B cell (primary cell): ENCODE data around the gene CNGA3. TPM values are rescaled to one million over a fixed set of nuclear protein-coding genes. Genes with fewer than 3 reads are reported as not detected.

Experiments
- ATAC-seq: fragments of 200-7000 bp; cut with Tn5 transposase; one replicate; pipeline ENCODE4 v1.10.0; 2021; ENCODE audit warnings: low read depth, mild to moderate bottlenecking, moderate number of reproducible peaks, moderate library complexity
- CTCF ChIA-PET: fragments of 350-600 bp; sonication (Branson Sonifier 250); formaldehyde crosslinking; loops from one replicate; lab custom pipeline; 2021; ENCODE audit warnings: antibody characterized with exemption, inconsistent platforms; lab: Charles Lee
- POLR2A ChIA-PET: fragments of 350-600 bp; sonication (Branson Sonifier 250); formaldehyde crosslinking; loops from one replicate; lab custom pipeline; 2021; ENCODE audit warnings: antibody characterized with exemption; lab: Charles Lee
- DNase-seq: peaks from one replicate; pipeline ENCODE4 v3.0.0; 2013
- H2AFZ ChIP-seq: 2 replicates; pipeline ENCODE4 v1.6.1; 2012; ENCODE audit warnings: mild to moderate bottlenecking, low read depth, low read length; ENCODE audit not compliant: insufficient read depth, poor library complexity, severe bottlenecking
- H3K27ac ChIP-seq, 2 donors: 1 replicate in 1 of 2; 2 replicates in 1 of 2; pipeline ENCODE4 v1.5.1; 2012 to 2013; ENCODE audit warnings: low read length in 2 of 2, mild to moderate bottlenecking in 2 of 2, moderate library complexity in 1 of 2
- H3K27me3 ChIP-seq, 4 experiments: fragments of 200-600 bp in 1 of 4; sonication (generic) in 1 of 4; replicated peaks in 1 of 4; 1 replicate in 2 of 4; 2 replicates in 2 of 4; pipeline versions ENCODE4 v1.6.1 to v1.7.0; 2013 to 2016; ENCODE audit warnings: low read length in 3 of 4, mild to moderate bottlenecking in 2 of 4, mixed read lengths in 1 of 4, moderate library complexity in 1 of 4; ENCODE audit not compliant: insufficient read depth in 4 of 4, control insufficient read depth in 3 of 4; ENCODE audit errors: control extremely low read depth in 1 of 4
- H3K36me3 ChIP-seq, 2 experiments: replicated peaks in 1 of 2; 1 replicate in 1 of 2; 2 replicates in 1 of 2; pipeline versions ENCODE4 v1.6.1 to v1.7.1; 2013; ENCODE audit warnings: low read length in 1 of 2; ENCODE audit not compliant: insufficient read depth in 2 of 2, control insufficient read depth in 1 of 2; ENCODE audit errors: control extremely low read depth in 1 of 2, extremely low read depth in 1 of 2
- H3K4me1 ChIP-seq, 2 donors: fragments of 200-600 bp in 1 of 2; sonication (generic) in 1 of 2; 1 replicate in 1 of 2; 2 replicates in 1 of 2; pipeline versions ENCODE4 v1.5.1 to v1.6.1; 2013 to 2017; ENCODE audit warnings: low read length in 2 of 2; ENCODE audit not compliant: control insufficient read depth in 2 of 2, insufficient read depth in 2 of 2
- H3K4me2 ChIP-seq: replicated peaks from 2 replicates; pipeline ENCODE3; 2012; ENCODE audit warnings: mild to moderate bottlenecking, low read depth, low read length; ENCODE audit not compliant: poor library complexity, severe bottlenecking
- H3K4me3 ChIP-seq, 5 experiments: fragments of 200-600 bp in 1 of 5; sonication (generic) in 1 of 5; 1 replicate in 3 of 5; 2 replicates in 2 of 5; pipeline versions ENCODE4 v1.5.1 to v1.7.0; 2011 to 2016; ENCODE audit warnings: low read length in 4 of 5, mild to moderate bottlenecking in 4 of 5, low read depth in 2 of 5, control low read depth in 1 of 5, moderate library complexity in 1 of 5; ENCODE audit not compliant: insufficient read depth in 1 of 5; ENCODE audit errors: control extremely low read depth in 1 of 5, extremely low read depth in 1 of 5
- H3K79me2 ChIP-seq: fragments of 200-600 bp; sonication (generic); one replicate; pipeline ENCODE4 v1.6.0; 2016; ENCODE audit warnings: low read length; ENCODE audit not compliant: control insufficient read depth, insufficient read depth
- H3K9ac ChIP-seq: fragments of 200-600 bp; sonication (generic); 2 replicates; pipeline ENCODE4 v1.6.1; 2017; ENCODE audit warnings: mild to moderate bottlenecking, low read length, moderate library complexity
- H3K9me3 ChIP-seq, 3 donors: one replicate each; pipeline versions ENCODE4 v1.6.1 to v1.7.1; 2013; ENCODE audit warnings: low read length in 2 of 3; ENCODE audit not compliant: control insufficient read depth in 2 of 3, insufficient read depth in 1 of 3; ENCODE audit errors: control extremely low read depth in 1 of 3
- H4K20me1 ChIP-seq: 2 replicates; pipeline ENCODE4 v1.6.0; 2012; ENCODE audit warnings: mild to moderate bottlenecking, low read length; ENCODE audit not compliant: insufficient read depth, control insufficient read depth, poor library complexity, severe bottlenecking
- H3K27ac Mint-ChIP-seq: one replicate; pipeline ENCODE4 v1.8.0; 2021; ENCODE audit warnings: mixed read lengths
- H3K27me3 Mint-ChIP-seq: one replicate; pipeline ENCODE4 v1.8.0; 2021; ENCODE audit warnings: mixed read lengths
- H3K4me1 Mint-ChIP-seq: one replicate; pipeline ENCODE4 v1.8.0; 2021; ENCODE audit warnings: mixed read lengths
- H3K4me3 Mint-ChIP-seq: one replicate; pipeline ENCODE4 v1.8.0; 2021; ENCODE audit warnings: mixed read lengths
- H3K9me3 Mint-ChIP-seq: one replicate; pipeline ENCODE4 v1.8.0; 2022; ENCODE audit warnings: mixed read lengths; ENCODE audit not compliant: insufficient read depth
- EZH2 ChIP-seq: IDR thresholded peaks from 2 replicates; pipeline ENCODE4 v1.6.1; 2012; ENCODE audit warnings: borderline replicate concordance, low read depth, mild to moderate bottlenecking, moderate library complexity, low read length; ENCODE audit not compliant: insufficient read depth, poor library complexity, severe bottlenecking
- WGBS: methylation state at CpG from one replicate; pipeline ENCODE4 v1.1.5; 2013; ENCODE audit warnings: missing lambda C conversion rate; ENCODE audit not compliant: insufficient coverage; 5-methylcytosine and 5-hydroxymethylcytosine counted together
- intact Hi-C: fragments of 100-400 bp; cut with micrococcal nuclease; formaldehyde crosslinking; loops from one replicate; pipeline ENCODE4 v1.10.0; 2022
- polyA plus RNA-seq: library from polyadenylated mRNA; depleted of rRNA; stranded (reverse); fragments of >200 nt; gene quantifications from 2 replicates; pipeline ENCODE4 v1.2.3, GENCODE V29; 2012
- total RNA-seq, 2 donors: library from RNA; stranded (reverse); fragments of 120-200 nt in 1 of 2; gene quantifications; 1 replicate in 1 of 2; 2 replicates in 1 of 2; pipeline versions ENCODE4 v1.2.3 to v1.2.4, GENCODE V29; 2013 to 2022
- TF ChIP-seq, protein P1 (sequence below): fragments of 200-600 bp; IDR thresholded peaks from one replicate; pipeline ENCODE4 v1.8.0; 2022; ENCODE audit warnings: antibody characterized with exemption, mild to moderate bottlenecking

The CNGA3 gene
- total and polyA plus RNA-seq, 2 donors (not counting 1 experiment from before 2014, with no cell fraction given) = not detected

DNA sequence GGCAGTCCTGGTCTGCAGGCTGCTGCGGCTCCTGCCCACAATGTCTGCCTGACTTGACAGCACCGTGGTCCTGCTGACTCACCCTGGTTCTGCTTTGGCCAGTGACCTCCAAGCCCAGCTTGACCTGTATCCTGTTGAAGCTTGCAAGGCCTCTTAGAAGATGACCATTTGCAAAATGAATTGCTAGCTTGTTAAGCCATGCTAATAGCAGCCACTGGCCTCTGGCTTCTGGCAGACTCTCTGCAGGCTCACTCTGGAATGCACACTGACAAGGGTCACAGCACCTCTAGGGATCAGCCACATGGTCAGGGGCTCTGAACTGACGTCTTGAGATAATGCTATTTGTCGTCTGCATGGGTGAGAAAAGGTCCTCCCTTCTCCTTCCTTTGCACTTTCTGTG, 25.9 kb downstream of the CNGA3 start:
- DNase-seq (no peak), ATAC-seq (no peak)
- no peak overlapping the region for H2AFZ ChIP-seq
- no peaks in the 10 kb centered on the region for H3K36me3 ChIP-seq
- H3K27me3 ChIP-seq = peaks cover 0 to 21% (median 1%) of the 10 kb centered on the region in 4 experiments
- Mint-ChIP-seq H3K4me1 (no peaks in the 10 kb centered on the region), H3K27me3 (peaks cover 71% of the 10 kb centered on the region), H3K27ac (no peak overlapping the region), H3K9me3 (peaks cover 4% of the 10 kb centered on the region), H3K4me3 (no peak overlapping the region)
- no peaks in the 10 kb centered on the region for H3K79me2 ChIP-seq
- peaks cover 0 to 5% (median 0%) of the 10 kb centered on the region in 3 donors for H3K9me3 ChIP-seq
- H3K4me3 ChIP-seq = no peak overlapping the region
- ChIA-PET CTCF (interaction anchor here (1.5 kb wide), 1 partner anchor 566 kb away, joined by 3 read pairs; no protein-coding TSS in a partner anchor), POLR2A (no interaction called here)
- H3K27ac ChIP-seq = no peak overlapping the region
- H4K20me1 ChIP-seq = no peaks in the 10 kb centered on the region
- intact Hi-C loops = no loop called here
- 74% methylated on average over 4 of the region's 4 CpGs for WGBS
- H3K4me1 ChIP-seq = no peaks in the 10 kb centered on the region
- H3K4me2 ChIP-seq = no peak overlapping the region
- H3K9ac ChIP-seq = no peak overlapping the region
- no peak for TF ChIP-seq EZH2
- TF ChIP-seq, protein P1, sequence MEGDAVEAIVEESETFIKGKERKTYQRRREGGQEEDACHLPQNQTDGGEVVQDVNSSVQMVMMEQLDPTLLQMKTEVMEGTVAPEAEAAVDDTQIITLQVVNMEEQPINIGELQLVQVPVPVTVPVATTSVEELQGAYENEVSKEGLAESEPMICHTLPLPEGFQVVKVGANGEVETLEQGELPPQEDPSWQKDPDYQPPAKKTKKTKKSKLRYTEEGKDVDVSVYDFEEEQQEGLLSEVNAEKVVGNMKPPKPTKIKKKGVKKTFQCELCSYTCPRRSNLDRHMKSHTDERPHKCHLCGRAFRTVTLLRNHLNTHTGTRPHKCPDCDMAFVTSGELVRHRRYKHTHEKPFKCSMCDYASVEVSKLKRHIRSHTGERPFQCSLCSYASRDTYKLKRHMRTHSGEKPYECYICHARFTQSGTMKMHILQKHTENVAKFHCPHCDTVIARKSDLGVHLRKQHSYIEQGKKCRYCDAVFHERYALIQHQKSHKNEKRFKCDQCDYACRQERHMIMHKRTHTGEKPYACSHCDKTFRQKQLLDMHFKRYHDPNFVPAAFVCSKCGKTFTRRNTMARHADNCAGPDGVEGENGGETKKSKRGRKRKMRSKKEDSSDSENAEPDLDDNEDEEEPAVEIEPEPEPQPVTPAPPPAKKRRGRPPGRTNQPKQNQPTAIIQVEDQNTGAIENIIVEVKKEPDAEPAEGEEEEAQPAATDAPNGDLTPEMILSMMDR = no peak

DNA sequence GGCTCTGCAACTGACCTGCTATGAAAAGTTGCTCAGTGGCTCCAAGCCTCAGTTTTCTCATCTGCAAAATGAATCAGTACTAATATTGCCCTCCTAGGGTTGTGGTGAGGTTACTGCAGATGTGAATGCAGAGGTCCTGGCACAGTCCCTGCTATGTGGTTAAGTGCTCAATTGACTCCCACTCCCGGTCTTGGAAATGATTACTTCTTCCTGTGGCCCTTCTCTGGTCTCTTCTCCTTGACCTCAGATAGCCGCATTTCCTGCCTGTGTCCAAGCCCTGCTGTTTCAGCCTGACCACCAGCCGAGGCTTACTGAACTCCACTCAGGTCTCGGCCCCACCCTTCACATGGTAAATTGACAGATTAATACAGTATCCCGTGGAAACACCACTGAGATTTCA, 26.3 kb downstream of the CNGA3 start:
- TF ChIP-seq, protein P1 = no peak
- TF ChIP-seq EZH2 = no peak
- Histone ChIP-seq H3K36me3 (no peaks in the 10 kb centered on the region), H3K27me3 (peaks cover 0 to 24% (median 1%) of the 10 kb centered on the region in 4 experiments), H3K27ac (no peak overlapping the region), H3K9me3 (peaks cover 0 to 3% (median 0%) of the 10 kb centered on the region in 3 donors), H3K9ac (no peak overlapping the region), H3K79me2 (no peaks in the 10 kb centered on the region), H3K4me3 (no peak overlapping the region), H3K4me1 (no peaks in the 10 kb centered on the region), H4K20me1 (no peaks in the 10 kb centered on the region), H3K4me2 (no peak overlapping the region), H2AFZ (no peak overlapping the region)
- ChIA-PET CTCF (interaction anchor here (1.5 kb wide), 1 partner anchor 566 kb away, joined by 3 read pairs; no protein-coding TSS in a partner anchor), POLR2A (no interaction called here)
- Mint-ChIP-seq H3K4me3 (no peak overlapping the region), H3K27me3 (peaks cover 68% of the 10 kb centered on the region), H3K9me3 (peaks cover 4% of the 10 kb centered on the region), H3K4me1 (no peaks in the 10 kb centered on the region), H3K27ac (no peak overlapping the region)
- WGBS = 50% methylated on average over 5 of the region's 5 CpGs
- DNase-seq (no peak), ATAC-seq (no peak)
- intact Hi-C loops = no loop called here
